ENCODE measurements around the gene HIVEP3. TPM values are rescaled to one million over a fixed set of nuclear protein-coding genes. Genes with fewer than 3 reads are reported as not detected.

Gene HIVEP3
- total RNA-seq, 1 donor from 2014 or later = 73.9 TPM

- Mint-ChIP-seq H3K36me3 (ENCODE audit: low read depth) (peaks cover 2% of the 10 kb centered on the region), H3K4me3 (peak overlapping the region; percentile 40), H3K4me1 (peaks cover 94% of the 10 kb centered on the region), H3K9me3 (peaks cover 6% of the 10 kb centered on the region), H3K27me3 (no peaks in the 10 kb centered on the region), H3K27ac (peak overlapping the region; percentile 80)
- DNase-seq = no peak
- intact Hi-C loops (cut with micrococcal nuclease) = loop anchor here (5.0 kb wide), 2 partner anchors 57 to 122 kb away; no protein-coding TSS in a partner anchor
Observed at GRCh38 chr1:41670217-41670957, 248.3 kb downstream of the HIVEP3 start.

- peaks cover 92% of the 10 kb centered on the region for H3K4me1 Mint-ChIP-seq
- no peak overlapping the region for H3K4me3 Mint-ChIP-seq
- no peaks in the 10 kb centered on the region for H3K27me3 Mint-ChIP-seq
- peak overlapping the region; percentile 80 for H3K27ac Mint-ChIP-seq
- peaks cover 6% of the 10 kb centered on the region for H3K9me3 Mint-ChIP-seq
- peaks cover 2% of the 10 kb centered on the region for H3K36me3 Mint-ChIP-seq (ENCODE audit: low read depth)
- DNase-seq = no peak
- intact Hi-C loops (cut with micrococcal nuclease) = no loop called here
Observed at GRCh38 chr1:41668967-41669366, 249.8 kb downstream of the HIVEP3 start.

- peaks cover 6% of the 10 kb centered on the region for H3K9me3 Mint-ChIP-seq
- H3K4me3 Mint-ChIP-seq = no peak overlapping the region
- H3K4me1 Mint-ChIP-seq = peaks cover 88% of the 10 kb centered on the region
- no peaks in the 10 kb centered on the region for H3K27me3 Mint-ChIP-seq
- peaks cover 2% of the 10 kb centered on the region for H3K36me3 Mint-ChIP-seq (ENCODE audit: low read depth)
- H3K27ac Mint-ChIP-seq = peak overlapping the region; percentile 88
- no peak for DNase-seq
- intact Hi-C loops (cut with micrococcal nuclease) = no loop called here
Observed at GRCh38 chr1:41668054-41668660, 250.6 kb downstream of the HIVEP3 start.

- peak overlapping the region; percentile 88 for H3K27ac Mint-ChIP-seq
- peak; percentile 92 for DNase-seq
- no peaks in the 10 kb centered on the region for H3K27me3 Mint-ChIP-seq
- H3K4me3 Mint-ChIP-seq = peak overlapping the region; percentile 64
- peaks cover 6% of the 10 kb centered on the region for H3K9me3 Mint-ChIP-seq
- peaks cover 82% of the 10 kb centered on the region for H3K4me1 Mint-ChIP-seq
- intact Hi-C loops (cut with micrococcal nuclease) = loop anchor here (2.0 kb wide), 1 partner anchor 140 kb away; no protein-coding TSS in a partner anchor
- no peaks in the 10 kb centered on the region for H3K36me3 Mint-ChIP-seq (ENCODE audit: low read depth)
Observed at GRCh38 chr1:41666981-41667631, 251.6 kb downstream of the HIVEP3 start.

GRCh38 chr1:41665962-41666917 lies 252.5 kb downstream of the HIVEP3 start:
- peak overlapping the region; percentile 64 for H3K4me3 Mint-ChIP-seq

GRCh38 chr1:41664861-41665640 lies 253.7 kb downstream of the HIVEP3 start:
- H3K36me3 Mint-ChIP-seq (ENCODE audit: low read depth) = peaks cover 15% of the 10 kb centered on the region
- H3K9me3 Mint-ChIP-seq = peaks cover 6% of the 10 kb centered on the region
- intact Hi-C loops (cut with micrococcal nuclease) = loop anchor here (5.0 kb wide), 2 partner anchors 38 to 367 kb away; no protein-coding TSS in a partner anchor
- H3K4me3 Mint-ChIP-seq = no peak overlapping the region
- peaks cover 65% of the 10 kb centered on the region for H3K4me1 Mint-ChIP-seq
- no peaks in the 10 kb centered on the region for H3K27me3 Mint-ChIP-seq
- H3K27ac Mint-ChIP-seq = peak overlapping the region; percentile 42
- no peak for DNase-seq

More at GRCh38 chr1:41665962-41666917, 252.5 kb downstream of the HIVEP3 start:
- Mint-ChIP-seq H3K27ac (peak overlapping the region; percentile 88), H3K4me1 (peaks cover 74% of the 10 kb centered on the region), H3K36me3 (ENCODE audit: low read depth) (peaks cover 4% of the 10 kb centered on the region), H3K27me3 (no peaks in the 10 kb centered on the region), H3K9me3 (peaks cover 6% of the 10 kb centered on the region)
- DNase-seq = no peak
- intact Hi-C loops (cut with micrococcal nuclease) = loop anchor here (2.0 kb wide), 1 partner anchor 141 kb away; no protein-coding TSS in a partner anchor

- Mint-ChIP-seq H3K4me3 (peak overlapping the region; percentile 64), H3K9me3 (peaks cover 6% of the 10 kb centered on the region), H3K27ac (peak overlapping the region; percentile 87), H3K4me1 (peaks cover 65% of the 10 kb centered on the region), H3K27me3 (no peaks in the 10 kb centered on the region), H3K36me3 (ENCODE audit: low read depth) (peaks cover 27% of the 10 kb centered on the region)
- DNase-seq = peak; percentile 63
- intact Hi-C loops (cut with micrococcal nuclease) = loop anchor here (5.0 kb wide), 2 partner anchors 37 to 368 kb away; no protein-coding TSS in a partner anchor
Observed at GRCh38 chr1:41663671-41664400, 254.9 kb downstream of the HIVEP3 start.

GRCh38 chr1:41662765-41663437 lies 255.8 kb downstream of the HIVEP3 start:
- H3K36me3 Mint-ChIP-seq (ENCODE audit: low read depth) = peaks cover 36% of the 10 kb centered on the region
- intact Hi-C loops (cut with micrococcal nuclease) = loop anchor here (1.0 to 5.0 kb wide), 3 partner anchors 36 to 369 kb away; no protein-coding TSS in a partner anchor

GRCh38 chr1:41662061-41662764 lies 256.5 kb downstream of the HIVEP3 start:
- no peaks in the 10 kb centered on the region for H3K27me3 Mint-ChIP-seq
- intact Hi-C loops (cut with micrococcal nuclease) = loop anchor here (1.0 to 5.0 kb wide), 3 partner anchors 35 to 370 kb away; no protein-coding TSS in a partner anchor
- H3K27ac Mint-ChIP-seq = peak overlapping the region; percentile 74
- peaks cover 66% of the 10 kb centered on the region for H3K4me1 Mint-ChIP-seq
- peak; percentile 93 for DNase-seq
- H3K36me3 Mint-ChIP-seq (ENCODE audit: low read depth) = peaks cover 43% of the 10 kb centered on the region
- peaks cover 6% of the 10 kb centered on the region for H3K9me3 Mint-ChIP-seq
- peak overlapping the region; percentile 71 for H3K4me3 Mint-ChIP-seq

More at GRCh38 chr1:41662765-41663437, 255.8 kb downstream of the HIVEP3 start:
- Mint-ChIP-seq H3K4me1 (peaks cover 66% of the 10 kb centered on the region), H3K27ac (peak overlapping the region; percentile 80), H3K27me3 (no peaks in the 10 kb centered on the region), H3K4me3 (peak overlapping the region; percentile 71), H3K9me3 (peaks cover 6% of the 10 kb centered on the region)
- peak; percentile 63 for DNase-seq

GRCh38 chr1:41661428-41662060 lies 257.2 kb downstream of the HIVEP3 start:
- intact Hi-C loops (cut with micrococcal nuclease) = loop anchor here (1.0 to 5.0 kb wide), 6 partner anchors 22 to 371 kb away; no protein-coding TSS in a partner anchor
- peaks cover 50% of the 10 kb centered on the region for H3K36me3 Mint-ChIP-seq (ENCODE audit: low read depth)
- DNase-seq = peak; percentile 76
- H3K27ac Mint-ChIP-seq = peak overlapping the region; percentile 84
- peaks cover 2% of the 10 kb centered on the region for H3K9me3 Mint-ChIP-seq
- peak overlapping the region; percentile 80 for H3K4me3 Mint-ChIP-seq
- H3K27me3 Mint-ChIP-seq = no peaks in the 10 kb centered on the region
- H3K4me1 Mint-ChIP-seq = peaks cover 66% of the 10 kb centered on the region
